Liver (tissue), 9 donors: ENCODE measurements around the gene TLE4. TPM values are rescaled to one million over a fixed set of nuclear protein-coding genes. Genes with fewer than 3 reads are reported as not detected.

Source experiments
- DNase-seq: peaks from one replicate; pipeline ENCODE4 v3.0.0-alpha.2; 2017; ENCODE audit warnings: low spot score
- H3K27ac ChIP-seq, 2 donors: one replicate each; pipeline ENCODE4 v1.7.0; 2013; ENCODE audit warnings: inconsistent platforms in 2 of 2, low read length in 2 of 2, control low read depth in 1 of 2, low read depth in 1 of 2, mild to moderate bottlenecking in 1 of 2
- H3K27me3 ChIP-seq, 4 donors: one replicate each; pipeline versions ENCODE4 v1.6.1 to v1.7.0; 2013; ENCODE audit warnings: low read length in 3 of 4, inconsistent platforms in 1 of 4, mild to moderate bottlenecking in 1 of 4, moderate library complexity in 1 of 4; ENCODE audit not compliant: control insufficient read depth in 4 of 4, insufficient read depth in 4 of 4
- H3K36me3 ChIP-seq, 4 donors: one replicate each; pipeline versions ENCODE4 v1.6.1 to v1.7.0; 2013; ENCODE audit warnings: low read length in 3 of 4, mild to moderate bottlenecking in 3 of 4, low read depth in 1 of 4, moderate library complexity in 1 of 4; ENCODE audit not compliant: control insufficient read depth in 4 of 4, insufficient read depth in 3 of 4
- H3K4me1 ChIP-seq, 4 donors: one replicate each; pipeline versions ENCODE4 v1.6.1 to v1.7.0; 2013; ENCODE audit warnings: low read length in 3 of 4, mild to moderate bottlenecking in 3 of 4, moderate library complexity in 1 of 4; ENCODE audit not compliant: control insufficient read depth in 4 of 4, insufficient read depth in 4 of 4
- H3K4me3 ChIP-seq, 3 donors: one replicate each; pipeline versions ENCODE4 v1.6.1 to v1.7.0; 2013; ENCODE audit warnings: low read length in 3 of 3, control low read depth in 1 of 3, low read depth in 1 of 3, mild to moderate bottlenecking in 1 of 3
- H3K9ac ChIP-seq, 2 donors: one replicate each; pipeline ENCODE4 v1.7.0; 2013; ENCODE audit warnings: low read length in 2 of 2, mild to moderate bottlenecking in 2 of 2, moderate library complexity in 2 of 2, control low read depth in 1 of 2, low read depth in 1 of 2
- H3K9me3 ChIP-seq, 4 donors: one replicate each; pipeline versions ENCODE4 v1.6.1 to v1.7.0; 2013; ENCODE audit warnings: low read length in 3 of 4; ENCODE audit not compliant: control insufficient read depth in 4 of 4
- ATF3 ChIP-seq: IDR thresholded peaks from 2 replicates; pipeline ENCODE4 v1.6.1; 2016; ENCODE audit warnings: antibody characterized with exemption
- CTCF ChIP-seq: fragments of 150-350 bp; IDR thresholded peaks from 2 replicates; pipeline ENCODE4 v1.5.1; 2017; ENCODE audit warnings: improper control_type of control experiment, low read depth, low read length; ENCODE audit not compliant: missing input control
- EGR1 ChIP-seq, 2 donors: IDR thresholded peaks; 2 replicates each; pipeline ENCODE4 v1.6.1; 2016 to 2018; ENCODE audit warnings: antibody characterized with exemption in 2 of 2, low read depth in 2 of 2
- FOXA1 ChIP-seq: IDR thresholded peaks from 2 replicates; pipeline ENCODE4 v1.6.1; 2016; ENCODE audit warnings: antibody characterized with exemption
- FOXA2 ChIP-seq: IDR thresholded peaks from 2 replicates; pipeline ENCODE4 v1.6.1; 2016; ENCODE audit warnings: antibody characterized with exemption
- GABPA ChIP-seq, 2 donors: IDR thresholded peaks in 1 of 2; conservative IDR thresholded peaks in 1 of 2; 2 replicates each; pipeline ENCODE4 v1.6.1; 2016; ENCODE audit warnings: antibody characterized with exemption in 2 of 2, mild to moderate bottlenecking in 1 of 2, moderate library complexity in 1 of 2
- HNF4A ChIP-seq, 2 donors: conservative IDR thresholded peaks; 2 replicates each; pipeline ENCODE4 v1.6.1; 2016; ENCODE audit warnings: antibody characterized with exemption in 2 of 2, mild to moderate bottlenecking in 2 of 2
- JUND ChIP-seq, 2 donors: IDR thresholded peaks; 2 replicates each; pipeline ENCODE4 v1.6.1; 2016; ENCODE audit warnings: antibody characterized with exemption in 2 of 2
- MAX ChIP-seq: IDR thresholded peaks from 2 replicates; pipeline ENCODE4 v1.6.1; 2016; ENCODE audit warnings: antibody characterized with exemption
- NR2F2 ChIP-seq: IDR thresholded peaks from 2 replicates; pipeline ENCODE4 v1.6.1; 2016; ENCODE audit warnings: antibody characterized with exemption
- RAD21 ChIP-seq, 2 donors: IDR thresholded peaks; 2 replicates each; pipeline ENCODE4 v1.6.1; 2016; ENCODE audit warnings: antibody characterized with exemption in 2 of 2, mild to moderate bottlenecking in 2 of 2
- REST ChIP-seq: IDR thresholded peaks from 2 replicates; pipeline ENCODE4 v1.6.1; 2016; ENCODE audit warnings: antibody characterized with exemption, mild to moderate bottlenecking
- RXRA ChIP-seq, 2 donors: IDR thresholded peaks; 2 replicates each; pipeline ENCODE4 v1.6.1; 2017 to 2018; ENCODE audit warnings: antibody characterized with exemption in 2 of 2, mild to moderate bottlenecking in 1 of 2
- SP1 ChIP-seq: IDR thresholded peaks from 2 replicates; pipeline ENCODE4 v1.6.1; 2018; ENCODE audit warnings: antibody characterized with exemption, mild to moderate bottlenecking
- TAF1 ChIP-seq: conservative IDR thresholded peaks from 2 replicates; pipeline ENCODE4 v1.6.1; 2016; ENCODE audit warnings: antibody characterized with exemption, mild to moderate bottlenecking
- ZBTB33 ChIP-seq: IDR thresholded peaks from 2 replicates; pipeline ENCODE4 v1.6.1; 2016; ENCODE audit warnings: antibody characterized with exemption
- WGBS: extraction: QIAGEN DNeasy Blood & Tissue Kit; methylation state at CpG from one replicate; pipeline ENCODE4 v1.1.7; 2013; 5-methylcytosine and 5-hydroxymethylcytosine counted together
- polyA plus RNA-seq, 2 donors: library from polyadenylated mRNA; stranded (reverse) in 1 of 2; unstranded in 1 of 2; fragments of 200-250 nt in 1 of 2; fragments of >200 nt in 1 of 2; fragmentation: Nextera tagmentation in 1 of 2; extraction: Ambion mirVana in 1 of 2; gene quantifications; one replicate each; pipeline versions ENCODE4 v1.2.1 to v1.2.3, GENCODE V29; 2013 to 2015
- total RNA-seq, 2 donors: library from RNA; depleted of rRNA; stranded (reverse); fragments of >200 nt; gene quantifications; one replicate each; pipeline ENCODE4 v1.2.3, GENCODE V29; 2014
- donor health status: healthy.
- donor health status: healthy.
- donor health status: healthy.
- donor health status: healthy.
- donor health status: healthy.

Gene TLE4
- total and polyA plus RNA-seq, 4 donors, result 2.5 to 6.6 (median 4.7) TPM

GRCh38 chr9:79769476-79770275 lies 197.9 kb downstream of the TLE4 start:
- WGBS, result 62% methylated on average over 4 of the region's 4 CpGs

GRCh38 chr9:79774356-79774755 lies 202.6 kb downstream of the TLE4 start:
- no peak overlapping the region for H3K9ac ChIP-seq
- H3K4me3 ChIP-seq, result no peak overlapping the region
- WGBS, result 86% methylated on average over 1 of the region's 1 CpG
- H3K27me3 ChIP-seq, result peaks cover 0 to 5% (median 0%) of the 10 kb centered on the region in 4 donors
- H3K4me1 ChIP-seq, result no peaks in the 10 kb centered on the region
- no peaks in the 10 kb centered on the region for H3K9me3 ChIP-seq
- no peak for DNase-seq
- H3K27ac ChIP-seq, result no peak overlapping the region
- H3K36me3 ChIP-seq, result no peaks in the 10 kb centered on the region
- TF ChIP-seq RAD21 (IDR thresholded peaks at IDR 0.05) (no peak), CTCF (no peak), GABPA (IDR thresholded peaks at IDR 0.05 in 1 of 2, conservative IDR thresholded peaks at IDR 0.05 in 1 of 2) (no peak), EGR1 (IDR thresholded peaks at IDR 0.05; ENCODE audit: low read depth in 2 of 2) (no peak), RXRA (IDR thresholded peaks at IDR 0.05) (no peak), ZBTB33 (no peak), SP1 (no peak), TAF1 (no peak), HNF4A (conservative IDR thresholded peaks at IDR 0.05) (no peak)

More at GRCh38 chr9:79769476-79770275, 197.9 kb downstream of the TLE4 start:
- TF ChIP-seq HNF4A (conservative IDR thresholded peaks at IDR 0.05) (no peak), RAD21 (IDR thresholded peaks at IDR 0.05) (no peak), REST (no peak), GABPA (IDR thresholded peaks at IDR 0.05 in 1 of 2, conservative IDR thresholded peaks at IDR 0.05 in 1 of 2) (no peak), RXRA (IDR thresholded peaks at IDR 0.05) (no peak), SP1 (no peak), JUND (IDR thresholded peaks at IDR 0.05) (no peak), TAF1 (no peak), EGR1 (IDR thresholded peaks at IDR 0.05; ENCODE audit: low read depth in 2 of 2) (no peak), FOXA1 (no peak), FOXA2 (no peak), NR2F2 (no peak), ATF3 (no peak), MAX (no peak)
- Histone ChIP-seq H3K4me3 (no peak overlapping the region), H3K36me3 (no peaks in the 10 kb centered on the region), H3K27me3 (peaks cover 0 to 3% (median 1%) of the 10 kb centered on the region in 4 donors), H3K9me3 (peaks cover 0 to 2% (median under 1%) of the 10 kb centered on the region in 4 donors), H3K27ac (no peak overlapping the region), H3K4me1 (no peaks in the 10 kb centered on the region), H3K9ac (no peak overlapping the region)
- no peak for DNase-seq
